WTC11 (cell line): ENCODE results near the gene ARHGEF18. TPM values are rescaled to one million over a fixed set of nuclear protein-coding genes. Genes with fewer than 3 reads are reported as not detected.
A peak's percentile ranks its signal among the peaks of the same experiment; 100 is the strongest.

Experiments used
- ATAC-seq: fragments of 200-7000 bp; cut with Tn5 transposase; 2 replicates; pipeline ENCODE4 v1.10.0; 2021; ENCODE audit warnings: mild to moderate bottlenecking, moderate library complexity
- CTCF ChIA-PET: fragments of 300-600 bp; sonication (Branson Sonifier 250); formaldehyde crosslinking; loops from one replicate; lab custom pipeline; 2021; ENCODE audit warnings: antibody characterized with exemption; lab: Charles Lee
- POLR2A ChIA-PET: fragments of 350-600 bp; sonication (Branson Sonifier 250); formaldehyde crosslinking; loops from one replicate; lab custom pipeline; 2021; ENCODE audit warnings: antibody characterized with exemption; lab: Charles Lee
- DNase-seq: peaks from one replicate; pipeline ENCODE4 v3.0.0; 2021; ENCODE audit warnings: low spot score
- H3K27ac Mint-ChIP-seq: 2 replicates; pipeline ENCODE4 v1.8.0; 2021; ENCODE audit warnings: mixed read lengths
- H3K27me3 Mint-ChIP-seq: 2 replicates; pipeline ENCODE4 v1.8.0; 2021; ENCODE audit warnings: low read depth, mild to moderate bottlenecking, moderate library complexity, mixed read lengths
- H3K36me3 Mint-ChIP-seq: 2 replicates; pipeline ENCODE4 v1.8.0; 2021; ENCODE audit warnings: mixed read lengths
- H3K4me1 Mint-ChIP-seq: 2 replicates; pipeline ENCODE4 v1.8.0; 2022; ENCODE audit warnings: mixed read lengths
- H3K4me3 Mint-ChIP-seq: 2 replicates; pipeline ENCODE4 v1.8.0; 2021; ENCODE audit warnings: mild to moderate bottlenecking, moderate library complexity, mixed read lengths
- H3K9me3 Mint-ChIP-seq: 2 replicates; pipeline ENCODE4 v1.8.0; 2021; ENCODE audit warnings: mixed read lengths
- AR ChIP-seq: fragments of 250-450 bp; sonication (Bioruptor Pico); IDR thresholded peaks from 2 replicates; pipeline ENCODE4 v1.9.0; 2021; ENCODE audit warnings: mild to moderate bottlenecking
- ESRRA ChIP-seq: sonication (generic); formaldehyde crosslinking; IDR thresholded peaks from 2 replicates; pipeline ENCODE4 v1.8.1; 2022; ENCODE audit warnings: mild to moderate bottlenecking, missing genetic modification reagents, borderline replicate concordance
- ETV6 ChIP-seq: sonication (generic); formaldehyde crosslinking; IDR thresholded peaks from 2 replicates; pipeline ENCODE4 v1.8.1; 2022; ENCODE audit warnings: mild to moderate bottlenecking, missing genetic modification reagents
- FOXJ3 ChIP-seq: sonication (generic); formaldehyde crosslinking; IDR thresholded peaks from 2 replicates; pipeline ENCODE4 v1.9.0; 2021; ENCODE audit warnings: missing genetic modification reagents, mild to moderate bottlenecking, borderline replicate concordance
- FOXP1 ChIP-seq: sonication (generic); formaldehyde crosslinking; IDR thresholded peaks from 2 replicates; pipeline ENCODE4 v1.8.0; 2022; ENCODE audit warnings: missing genetic modification reagents, mild to moderate bottlenecking, moderate library complexity, borderline replicate concordance
- GABPB1 ChIP-seq: sonication (generic); formaldehyde crosslinking; IDR thresholded peaks from 2 replicates; pipeline ENCODE4 v1.8.1; 2023; ENCODE audit warnings: mild to moderate bottlenecking, missing genetic modification reagents
- NFYB ChIP-seq: sonication (generic); formaldehyde crosslinking; conservative IDR thresholded peaks from 2 replicates; pipeline ENCODE4 v1.8.0; 2022; ENCODE audit warnings: low read depth, missing genetic modification reagents
- SP1 ChIP-seq: sonication (generic); formaldehyde crosslinking; conservative IDR thresholded peaks from 2 replicates; pipeline ENCODE4 v1.8.1; 2022; ENCODE audit warnings: missing genetic modification reagents
- STAT6 ChIP-seq: sonication (generic); formaldehyde crosslinking; conservative IDR thresholded peaks from 2 replicates; pipeline ENCODE4 v1.8.1; 2023; ENCODE audit warnings: mild to moderate bottlenecking, low read depth, missing genetic modification reagents, moderate library complexity
- USF2 ChIP-seq: sonication (generic); formaldehyde crosslinking; IDR thresholded peaks from 2 replicates; pipeline ENCODE4 v1.8.1; 2023; ENCODE audit warnings: mild to moderate bottlenecking, missing genetic modification reagents, moderate library complexity
- ZNF121 ChIP-seq: sonication (generic); formaldehyde crosslinking; IDR thresholded peaks from 2 replicates; pipeline ENCODE4 v1.8.0; 2023; ENCODE audit warnings: missing genetic modification reagents
- ZNF263 ChIP-seq: sonication (generic); formaldehyde crosslinking; IDR thresholded peaks from 2 replicates; pipeline ENCODE4 v1.8.1; 2022; ENCODE audit warnings: low read depth, mild to moderate bottlenecking, moderate library complexity, missing genetic modification reagents
- ZNF281 ChIP-seq: sonication (generic); formaldehyde crosslinking; IDR thresholded peaks from 2 replicates; pipeline ENCODE4 v1.8.0; 2023; ENCODE audit warnings: mild to moderate bottlenecking, missing genetic modification reagents
- ZNF423 ChIP-seq: fragments of 250-450 bp; sonication (Bioruptor Pico); IDR thresholded peaks from 2 replicates; pipeline ENCODE4 v2.1.2; 2022; ENCODE audit warnings: mild to moderate bottlenecking, moderate library complexity
- ZSCAN18 ChIP-seq: fragments of 250-450 bp; sonication (Bioruptor Pico); IDR thresholded peaks from 2 replicates; pipeline ENCODE4 v2.1.2; 2022; ENCODE audit warnings: mild to moderate bottlenecking, moderate library complexity
- total RNA-seq: library from RNA; stranded (reverse); gene quantifications from 3 replicates; pipeline ENCODE4 v1.2.3, GENCODE V29; 2021

The ARHGEF18 gene
- total RNA-seq, 1 experiment from 2014 or later = 56.1 TPM

GRCh38 chr19:7394731-7395359 is 46.1 kb downstream of the ARHGEF18 start (continued):
- TF ChIP-seq ETV6 (CRISPR knock-in tag) (peak; percentile 89), SP1 (CRISPR knock-in tag) (peak; percentile 99), USF2 (CRISPR knock-in tag) (peak; percentile 54), NFYB (CRISPR knock-in tag) (no peak), GABPB1 (CRISPR knock-in tag) (no peak)

GRCh38 chr19:7395360-7396066 is 46.8 kb downstream of the ARHGEF18 start:
- Mint-ChIP-seq H3K27me3 (no peaks in the 10 kb centered on the region; the same call in 1 of the 2 replicates), H3K4me1 (peaks cover 23% of the 10 kb centered on the region), H3K36me3 (no peaks in the 10 kb centered on the region), H3K9me3 (no peaks in the 10 kb centered on the region), H3K27ac (peak overlapping the region; percentile 73), H3K4me3 (peak overlapping the region; percentile 86)
- ChIA-PET POLR2A (interaction anchor here (0.5 to 0.6 kb wide), 2 partner anchors 18 to 52 kb away, joined by 3 to 6 read pairs; no protein-coding TSS in a partner anchor), CTCF (interaction anchor here (0.6 to 3.7 kb wide), 10 partner anchors 9 to 294 kb away, joined by 3 to 12 read pairs (median 4); partner anchors contain the start of gene TRAPPC5)
- ATAC-seq (peak; percentile 23; the same call in 1 of the 2 replicates), DNase-seq (no peak)
- no peak for TF ChIP-seq FOXJ3 (CRISPR knock-in tag)
- no peak for TF ChIP-seq STAT6
- no peak for TF ChIP-seq USF2 (CRISPR knock-in tag)
- TF ChIP-seq ZNF263 (CRISPR knock-in tag) = no peak
- no peak for TF ChIP-seq ZNF423 (CRISPR knock-in tag)
- TF ChIP-seq ZNF121 = no peak
- TF ChIP-seq ESRRA (CRISPR knock-in tag) = no peak
- no peak for TF ChIP-seq ZSCAN18 (CRISPR knock-in tag)
- no peak for TF ChIP-seq FOXP1 (CRISPR knock-in tag)
- TF ChIP-seq ZNF281 (CRISPR knock-in tag) = no peak
- no peak for TF ChIP-seq AR
